GM23248 (cell line): ENCODE data around the gene DCUN1D2.
"Not testable (repeated sequence)": the region's sequence is repeated elsewhere in the genome, so short reads cannot be mapped to it uniquely, and the experiment has no call there.

Experiments
- EZH2 ChIP-seq: fragments of 200-600 bp; sonication (generic); IDR thresholded peaks from 2 replicates; pipeline ENCODE4 v1.6.1; 2018; ENCODE audit warnings: antibody characterized with exemption, mild to moderate bottlenecking; ENCODE audit not compliant: insufficient read depth, poor library complexity, severe bottlenecking
- EZH2phosphoT487 ChIP-seq: fragments of 200-600 bp; sonication (generic); IDR thresholded peaks from 2 replicates; pipeline ENCODE4 v1.6.1; 2018; ENCODE audit warnings: antibody characterized with exemption, moderate library complexity, mild to moderate bottlenecking, low read depth; ENCODE audit not compliant: insufficient read depth

- not testable (repeated sequence) for TF ChIP-seq EZH2, EZH2phosphoT487
These were observed 54.6 kb downstream of the DCUN1D2 start for GRCh38 chr13:113435907-113436306.
